ENCODE measurements around the gene SUSD5.

GRCh38 chr3:33149342-33149741 is 69.3 kb downstream of the SUSD5 start:
- TF ChIP-seq EP300 (IDR thresholded peaks at IDR 0.05; ENCODE audit: low read depth in 2 of 2, low read length in 2 of 2): no peak
- no peak for TF ChIP-seq EP300 (CRISPR knock-in tag; IDR thresholded peaks at IDR 0.05; ENCODE audit: borderline replicate concordance)
- TF ChIP-seq CTCF (CRISPR knock-in tag; IDR thresholded peaks at IDR 0.05): no peak
- TF ChIP-seq FOXA1 (IDR thresholded peaks at IDR 0.05): no peak
- no peak for TF ChIP-seq FOXA1 (CRISPR knock-in tag; IDR thresholded peaks at IDR 0.05)
- no peak for TF ChIP-seq CEBPG (CRISPR knock-in tag; IDR thresholded peaks at IDR 0.05)
- TF ChIP-seq ATF1 (CRISPR knock-in tag; IDR thresholded peaks at IDR 0.05): no peak
- TF ChIP-seq SMAD1 (CRISPR knock-in tag; IDR thresholded peaks at IDR 0.05; ENCODE audit: borderline replicate concordance, low read depth): no peak
